ENCODE data around the gene TEX101. TPM values are rescaled to one million over a fixed set of nuclear protein-coding genes. Genes with fewer than 3 reads are reported as not detected.

The TEX101 gene
- total and polyA plus RNA-seq, 7 donors = 0.22 TPM; not detected in 6

GRCh38 chr19:43437712-43438111 lies 23.0 kb downstream of the TEX101 start:
- intact Hi-C loops (cut with DNase I) = no loop called here
- H3K9me3 ChIP-seq = no peaks in the 10 kb centered on the region
- no peaks in the 10 kb centered on the region for H3K4me1 ChIP-seq
- TF ChIP-seq POLR2AphosphoS5 (IDR thresholded peaks at IDR 0.05) = no peak
- TF ChIP-seq POLR2A (IDR thresholded peaks at IDR 0.05) = no peak
- no peak for TF ChIP-seq EP300 (IDR thresholded peaks at IDR 0.05)
- TF ChIP-seq CTCF (IDR thresholded peaks at IDR 0.05) = no peak
- no peak for DNase-seq
- no peaks in the 10 kb centered on the region for H3K36me3 ChIP-seq
- WGBS, 2 donors = 88 to 96% methylated on average over 6 of the region's 6 CpGs
- H3K27ac ChIP-seq = no peak overlapping the region
- H3K4me3 ChIP-seq = no peak overlapping the region
- H3K27me3 ChIP-seq = no peaks in the 10 kb centered on the region

GRCh38 chr19:43438291-43439031 lies 23.8 kb downstream of the TEX101 start:
- H3K36me3 ChIP-seq = no peaks in the 10 kb centered on the region
- no peak overlapping the region for H3K4me3 ChIP-seq
- H3K9me3 ChIP-seq = no peaks in the 10 kb centered on the region
- H3K27ac ChIP-seq = peak overlapping the region in 2 of 4 donors; percentile 0 to 21
- intact Hi-C loops (cut with DNase I) = no loop called here
- DNase-seq = peak; percentile 86
- no peaks in the 10 kb centered on the region for H3K4me1 ChIP-seq
- 22 to 48% methylated on average over 9 of the region's 9 CpGs for WGBS, 2 donors
- TF ChIP-seq EP300 (IDR thresholded peaks at IDR 0.05) = no peak
- no peak for TF ChIP-seq CTCF (IDR thresholded peaks at IDR 0.05)
- no peak for TF ChIP-seq POLR2A (IDR thresholded peaks at IDR 0.05)
- TF ChIP-seq POLR2AphosphoS5 (IDR thresholded peaks at IDR 0.05) = peak; percentile 67 to 94 (median 90)
- H3K27me3 ChIP-seq = no peaks in the 10 kb centered on the region

- TF ChIP-seq POLR2AphosphoS5 (IDR thresholded peaks at IDR 0.05) = no peak
- no peak for TF ChIP-seq CTCF (IDR thresholded peaks at IDR 0.05)
- TF ChIP-seq POLR2A (IDR thresholded peaks at IDR 0.05) = no peak
- no peak for TF ChIP-seq EP300 (IDR thresholded peaks at IDR 0.05)
- no peaks in the 10 kb centered on the region for H3K36me3 ChIP-seq
- DNase-seq = no peak
- no peaks in the 10 kb centered on the region for H3K4me1 ChIP-seq
- intact Hi-C loops (cut with DNase I) = no loop called here
- whole genome bisulfite sequencing, 2 donors = 22 to 31% methylated on average over 14 of the region's 14 CpGs
- no peaks in the 10 kb centered on the region for H3K9me3 ChIP-seq
- peak overlapping the region in 2 of 4 donors; percentile 0 to 21 for H3K27ac ChIP-seq
- no peak overlapping the region for H3K4me3 ChIP-seq
- no peaks in the 10 kb centered on the region for H3K27me3 ChIP-seq
Observed at GRCh38 chr19:43439032-43439708, 24.5 kb downstream of the TEX101 start.

DNA sequence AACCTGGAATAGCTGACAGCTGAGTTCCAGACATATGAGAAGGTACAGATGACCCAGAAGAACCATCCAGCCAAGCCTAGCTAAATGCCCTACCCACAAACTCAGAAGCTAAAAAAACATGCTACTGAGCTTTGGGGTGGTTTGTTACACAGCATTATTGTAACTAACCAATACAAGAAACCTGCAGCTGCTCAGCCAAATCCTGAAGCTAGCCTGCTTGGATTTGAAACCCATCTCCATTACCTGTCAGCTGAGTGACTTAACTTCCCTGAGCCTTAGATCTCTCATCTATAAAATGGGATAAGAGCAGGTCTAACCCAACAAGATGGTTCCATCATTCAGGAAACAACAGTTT lies 25.0 kb downstream of the TEX101 start:
- no peaks in the 10 kb centered on the region for H3K36me3 ChIP-seq
- H3K9me3 ChIP-seq = no peaks in the 10 kb centered on the region
- H3K27me3 ChIP-seq = no peaks in the 10 kb centered on the region
- H3K4me1 ChIP-seq = no peaks in the 10 kb centered on the region
- TF ChIP-seq POLR2AphosphoS5 (IDR thresholded peaks at IDR 0.05) (no peak), POLR2A (IDR thresholded peaks at IDR 0.05) (no peak), CTCF (IDR thresholded peaks at IDR 0.05) (no peak), EP300 (IDR thresholded peaks at IDR 0.05) (no peak)
- H3K4me3 ChIP-seq = no peak overlapping the region
- DNase-seq = no peak
- H3K27ac ChIP-seq = no peak overlapping the region
- intact Hi-C loops (cut with DNase I) = no loop called here

All from sigmoid colon (tissue), 7 donors.